Smooth muscle cell (in vitro differentiated cells): ENCODE results near the gene MYO3A. TPM values are rescaled to one million over a fixed set of nuclear protein-coding genes. Genes with fewer than 3 reads are reported as not detected.

Experiments
- DNase-seq: peaks from one replicate; lab custom pipeline; 2025; ENCODE audit not compliant: unreplicated experiment; lab: John Stamatoyannopoulos, UW
- H2AFZ ChIP-seq: fragments of 200-600 bp; sonication (generic); 2 replicates; pipeline ENCODE4 v1.6.0; 2016; ENCODE audit warnings: antibody characterized with exemption, low read depth, mild to moderate bottlenecking
- H3F3A ChIP-seq: fragments of 200-600 bp; sonication (generic); 2 replicates; pipeline ENCODE4 v1.6.0; 2017; ENCODE audit warnings: antibody characterized with exemption, low read depth
- H3K27ac ChIP-seq: fragments of 200-600 bp; sonication (generic); 2 replicates; pipeline ENCODE4 v1.5.1; 2016; ENCODE audit warnings: low read depth, mild to moderate bottlenecking
- H3K27me3 ChIP-seq: fragments of 200-600 bp; sonication (generic); 2 replicates; pipeline ENCODE4 v1.6.1; 2016; ENCODE audit warnings: low read depth, mild to moderate bottlenecking
- H3K36me3 ChIP-seq: fragments of 200-600 bp; sonication (generic); 2 replicates; pipeline ENCODE4 v1.5.1; 2016; ENCODE audit warnings: low read depth
- H3K4me1 ChIP-seq: fragments of 200-600 bp; sonication (generic); 2 replicates; pipeline ENCODE4 v1.5.1; 2016; ENCODE audit warnings: low read depth
- H3K4me2 ChIP-seq: fragments of 200-600 bp; sonication (generic); 2 replicates; pipeline ENCODE4 v1.6.0; 2016; ENCODE audit warnings: mild to moderate bottlenecking
- H3K4me3 ChIP-seq: fragments of 200-600 bp; sonication (generic); 2 replicates; pipeline ENCODE4 v1.5.1; 2016; ENCODE audit warnings: mild to moderate bottlenecking
- H3K79me2 ChIP-seq: fragments of 200-600 bp; sonication (generic); 2 replicates; pipeline ENCODE4 v1.6.0; 2016; ENCODE audit warnings: low read depth, mild to moderate bottlenecking
- H3K9ac ChIP-seq: fragments of 200-600 bp; sonication (generic); 2 replicates; pipeline ENCODE4 v1.6.0; 2016; ENCODE audit warnings: low read depth
- H3K9me3 ChIP-seq: fragments of 200-600 bp; sonication (generic); replicated peaks from 2 replicates; pipeline ENCODE4 v1.5.1; 2016; ENCODE audit warnings: low read depth
- H4K20me1 ChIP-seq: fragments of 200-600 bp; sonication (generic); 2 replicates; pipeline ENCODE4 v1.6.0; 2016; ENCODE audit warnings: low read depth
- CTCF ChIP-seq: fragments of 200-600 bp; sonication (generic); IDR thresholded peaks from 2 replicates; pipeline ENCODE4 v1.5.1; 2017; ENCODE audit warnings: borderline replicate concordance, mild to moderate bottlenecking, antibody characterized with exemption; ENCODE audit not compliant: insufficient read depth, poor library complexity, severe bottlenecking
- WGBS: methylation state at CpG from one replicate; pipeline ENCODE4 v1.1.7; 2016; ENCODE audit warnings: low lambda C conversion rate; 5-methylcytosine and 5-hydroxymethylcytosine counted together
- polyA plus RNA-seq: library from polyadenylated mRNA; unstranded; fragments of >200 nt; fragmentation: Nextera tagmentation; extraction: Ambion mirVana; gene quantifications from 2 replicates; pipeline ENCODE4 v1.2.1, GENCODE V29; 2016
- total RNA-seq: library from RNA; depleted of rRNA; stranded (reverse); fragments of >200 nt; gene quantifications from 2 replicates; pipeline ENCODE4 v1.2.3, GENCODE V29; 2014

The MYO3A gene
- total and polyA plus RNA-seq, 2 experiments from 2014 or later: not detected

- TF ChIP-seq CTCF: no peak
- Histone ChIP-seq H3K9me3 (no peaks in the 10 kb centered on the region), H3K36me3 (no peaks in the 10 kb centered on the region), H3K4me1 (no peaks in the 10 kb centered on the region), H4K20me1 (no peaks in the 10 kb centered on the region), H3F3A (no peaks in the 10 kb centered on the region), H3K27ac (no peak overlapping the region), H3K4me3 (no peak overlapping the region), H3K79me2 (no peaks in the 10 kb centered on the region), H3K27me3 (no peaks in the 10 kb centered on the region), H2AFZ (no peak overlapping the region), H3K9ac (no peak overlapping the region), H3K4me2 (no peak overlapping the region)
- WGBS: 35% methylated on average over 1 of the region's 1 CpG
- DNase-seq: no peak
Observed at GRCh38 chr10:26015092-26015491, 81.1 kb downstream of the MYO3A start.

GRCh38 chr10:26022831-26023230 is 88.8 kb downstream of the MYO3A start:
- H2AFZ ChIP-seq: no peak overlapping the region
- H3K27ac ChIP-seq: no peak overlapping the region
- H3K4me1 ChIP-seq: no peaks in the 10 kb centered on the region
- no peak overlapping the region for H3K9ac ChIP-seq
- no peaks in the 10 kb centered on the region for H3K9me3 ChIP-seq
- no peaks in the 10 kb centered on the region for H3K27me3 ChIP-seq
- H3K36me3 ChIP-seq: no peaks in the 10 kb centered on the region
- no peak for TF ChIP-seq CTCF
- H3F3A ChIP-seq: no peaks in the 10 kb centered on the region
- H3K4me2 ChIP-seq: no peak overlapping the region
- no peak overlapping the region for H3K4me3 ChIP-seq
- no peak for DNase-seq
- no peaks in the 10 kb centered on the region for H3K79me2 ChIP-seq
- no peaks in the 10 kb centered on the region for H4K20me1 ChIP-seq

GRCh38 chr10:26024303-26024702 is 90.3 kb downstream of the MYO3A start:
- no peak overlapping the region for H3K4me2 ChIP-seq
- no peak overlapping the region for H3K27ac ChIP-seq
- H3K36me3 ChIP-seq: no peaks in the 10 kb centered on the region
- H3K9ac ChIP-seq: no peak overlapping the region
- H2AFZ ChIP-seq: no peak overlapping the region
- H3K4me3 ChIP-seq: no peak overlapping the region
- H3F3A ChIP-seq: no peaks in the 10 kb centered on the region
- H4K20me1 ChIP-seq: no peaks in the 10 kb centered on the region
- DNase-seq: no peak
- no peaks in the 10 kb centered on the region for H3K4me1 ChIP-seq
- no peak for TF ChIP-seq CTCF
- H3K27me3 ChIP-seq: no peaks in the 10 kb centered on the region
- no peaks in the 10 kb centered on the region for H3K9me3 ChIP-seq
- 86% methylated on average over 2 of the region's 2 CpGs for WGBS
- H3K79me2 ChIP-seq: no peaks in the 10 kb centered on the region

GRCh38 chr10:26025523-26025922 is 91.5 kb downstream of the MYO3A start:
- DNase-seq: no peak
- Histone ChIP-seq H3K9me3 (no peaks in the 10 kb centered on the region), H3K9ac (no peak overlapping the region), H3K79me2 (no peaks in the 10 kb centered on the region), H4K20me1 (no peaks in the 10 kb centered on the region), H3K27me3 (no peaks in the 10 kb centered on the region), H2AFZ (no peak overlapping the region), H3F3A (no peaks in the 10 kb centered on the region), H3K4me1 (no peaks in the 10 kb centered on the region), H3K27ac (no peak overlapping the region), H3K4me2 (no peak overlapping the region), H3K4me3 (no peak overlapping the region), H3K36me3 (no peaks in the 10 kb centered on the region)
- no peak for TF ChIP-seq CTCF
